ENCODE results near the gene NOP9. TPM values are rescaled to one million over a fixed set of nuclear protein-coding genes. Genes with fewer than 3 reads are reported as not detected.

NOP9 gene
- total and polyA plus RNA-seq, 7 donors = 11.4 to 38.8 (median 36.7) TPM

- Histone ChIP-seq H3K4me3 (no peak overlapping the region), H3K9me3 (no peaks in the 10 kb centered on the region), H3K4me1 (no peaks in the 10 kb centered on the region), H3K27me3 (ENCODE audit: insufficient read depth in 3 of 3, low read length in 2 of 3) (no peaks in the 10 kb centered on the region), H3K27ac (no peak overlapping the region), H3K36me3 (ENCODE audit: insufficient read depth in 1 of 2, low read depth in 1 of 2) (peaks cover 0 to 18% of the 10 kb centered on the region in 2 donors)
- DNase-seq (no peak), ATAC-seq (no peak)
- 85 to 89% (median 88%) methylated on average over 19 of the region's 19 CpGs for WGBS, 3 donors
- TF ChIP-seq CTCF (IDR thresholded peaks at IDR 0.05) = no peak
- intact Hi-C loops (cut with DNase I) = no loop called here
Observed at GRCh38 chr14:24261969-24262327, 37.7 kb upstream of the NOP9 start.

- H3K4me1 ChIP-seq = no peaks in the 10 kb centered on the region
- WGBS, 3 donors = 74 to 80% (median 78%) methylated on average over 13 to 14 of the region's 14 CpGs
- no peak within 1 kb of the TSS for H3K27ac ChIP-seq
- intact Hi-C loops (cut with DNase I) = no loop called here
- no peak within 1 kb of the TSS for H3K4me3 ChIP-seq
- DNase-seq (no peak), ATAC-seq (no peak)
- no peaks in the 10 kb centered on the region for H3K27me3 ChIP-seq (ENCODE audit: insufficient read depth in 3 of 3, low read length in 2 of 3)
- no peak for TF ChIP-seq CTCF (IDR thresholded peaks at IDR 0.05)
- peaks cover 0 to 29% of the 10 kb centered on the region in 2 donors for H3K36me3 ChIP-seq (ENCODE audit: insufficient read depth in 1 of 2, low read depth in 1 of 2)
- H3K9me3 ChIP-seq = no peaks in the 10 kb centered on the region
Observed at GRCh38 chr14:24262821-24263733, 36.6 kb upstream of the NOP9 start, which contains the start of gene TGM1. TSS of gene TGM1 (minus strand) at chr14:24263177. CDS start at chr14:24262352, 825 bp downstream.

GRCh38 chr14:24263848-24264247 is 35.8 kb upstream of the NOP9 start:
- Histone ChIP-seq H3K4me1 (no peaks in the 10 kb centered on the region), H3K4me3 (no peak overlapping the region), H3K9me3 (no peaks in the 10 kb centered on the region), H3K27ac (no peak overlapping the region), H3K27me3 (ENCODE audit: insufficient read depth in 3 of 3, low read length in 2 of 3) (no peaks in the 10 kb centered on the region), H3K36me3 (ENCODE audit: insufficient read depth in 1 of 2, low read depth in 1 of 2) (peaks cover 3 to 37% of the 10 kb centered on the region in 2 donors)
- whole genome bisulfite sequencing, 3 donors = 73 to 80% (median 75%) methylated on average over 6 of the region's 6 CpGs
- intact Hi-C loops (cut with DNase I) = no loop called here
- no peak for ATAC-seq
- no peak for TF ChIP-seq CTCF (IDR thresholded peaks at IDR 0.05)
- no peak for DNase-seq

- intact Hi-C loops (cut with DNase I) = no loop called here
- no peak for ATAC-seq
Observed at GRCh38 chr14:24264298-24264697, 35.4 kb upstream of the NOP9 start.

More at GRCh38 chr14:24264298-24264697, 35.4 kb upstream of the NOP9 start:
- no peak for DNase-seq
- no peaks in the 10 kb centered on the region for H3K27me3 ChIP-seq (ENCODE audit: insufficient read depth in 3 of 3, low read length in 2 of 3)
- no peak overlapping the region for H3K4me3 ChIP-seq
- peaks cover 7 to 41% of the 10 kb centered on the region in 2 donors for H3K36me3 ChIP-seq (ENCODE audit: insufficient read depth in 1 of 2, low read depth in 1 of 2)
- no peak overlapping the region for H3K27ac ChIP-seq
- H3K9me3 ChIP-seq = no peaks in the 10 kb centered on the region
- TF ChIP-seq CTCF (IDR thresholded peaks at IDR 0.05) = no peak
- WGBS, 3 donors = 71 to 85% (median 73%) methylated on average over 6 of the region's 6 CpGs
- H3K4me1 ChIP-seq = no peaks in the 10 kb centered on the region

All from psoas muscle (tissue), 8 donors.